IMR-90 (cell line): ENCODE data around the gene SELENOS. TPM values are rescaled to one million over a fixed set of nuclear protein-coding genes. Genes with fewer than 3 reads are reported as not detected.
A peak's percentile ranks its signal among the peaks of the same experiment; 100 is the strongest.

ENCODE experiments used
- ATAC-seq: fragments of 200-7000 bp; cut with Tn5 transposase; 2 replicates; pipeline ENCODE4 v1.9.1; 2020; ENCODE audit warnings: low read depth, mild to moderate bottlenecking, moderate library complexity
- BruUV-seq: library from RNA; stranded (reverse); fragments of 400-500 nt; replicated peaks from 2 replicates; lab custom pipeline; 2021; lab: Mats Ljungman, UMichigan
- CTCF ChIA-PET: fragments of 300-600 bp; formaldehyde crosslinking; extraction: SDS; loops from one replicate; lab custom pipeline; 2021; ENCODE audit warnings: antibody characterized with exemption; lab: Yijun Ruan, JAX
- POLR2A ChIA-PET: fragments of 300-600 bp; sonication (Branson Sonifier 250); formaldehyde crosslinking; loops from one replicate; lab custom pipeline; 2022; ENCODE audit warnings: antibody characterized with exemption; ENCODE audit not compliant: unreplicated experiment; lab: Charles Lee
- DNase-seq: peaks from one replicate; pipeline ENCODE4 v3.0.0; 2013
- H2AFZ ChIP-seq: replicated peaks from 2 replicates; pipeline ENCODE3; 2013; ENCODE audit warnings: low read length, mild to moderate bottlenecking; ENCODE audit not compliant: poor library complexity
- H2AK5ac ChIP-seq: 2 replicates; pipeline ENCODE4 v1.6.1; 2013; ENCODE audit warnings: low read depth, low read length, inconsistent platforms
- H2AK9ac ChIP-seq: replicated peaks from 2 replicates; pipeline ENCODE3; 2013; ENCODE audit warnings: mild to moderate bottlenecking, low read depth, low read length, moderate library complexity; ENCODE audit not compliant: poor library complexity
- H2BK120ac ChIP-seq: 2 replicates; pipeline ENCODE4 v1.6.1; 2013; ENCODE audit warnings: low read depth, low read length, inconsistent platforms
- H2BK15ac ChIP-seq: 3 replicates; pipeline ENCODE4 v1.6.1; 2013; ENCODE audit warnings: low read depth, low read length, inconsistent platforms
- H2BK20ac ChIP-seq: 2 replicates; pipeline ENCODE4 v1.6.1; 2013; ENCODE audit warnings: low read depth, mild to moderate bottlenecking, inconsistent platforms, low read length, moderate library complexity
- H2BK5ac ChIP-seq: 2 replicates; pipeline ENCODE4 v1.6.1; 2013; ENCODE audit warnings: mild to moderate bottlenecking, low read depth, low read length, inconsistent platforms; ENCODE audit not compliant: poor library complexity, severe bottlenecking
- H3K14ac ChIP-seq: replicated peaks from 2 replicates; pipeline ENCODE4 v1.6.1; 2013; ENCODE audit warnings: low read depth, low read length, inconsistent platforms
- H3K18ac ChIP-seq: 2 replicates; pipeline ENCODE4 v1.6.1; 2013; ENCODE audit warnings: low read depth, low read length, control low read depth
- H3K23ac ChIP-seq: 2 replicates; pipeline ENCODE4 v1.6.1; 2013; ENCODE audit warnings: low read depth, low read length, inconsistent platforms
- H3K27ac ChIP-seq: 2 replicates; pipeline ENCODE4 v1.5.1; 2013; ENCODE audit warnings: mild to moderate bottlenecking, control low read depth, low read length; ENCODE audit not compliant: insufficient read depth
- H3K27me3 ChIP-seq: 2 replicates; pipeline ENCODE4 v1.6.1; 2013; ENCODE audit warnings: low read length; ENCODE audit not compliant: control insufficient read depth, insufficient read depth
- H3K36me3 ChIP-seq: 2 replicates; pipeline ENCODE4 v1.6.1; 2013; ENCODE audit warnings: low read length, mixed read lengths; ENCODE audit not compliant: control insufficient read depth, insufficient read depth
- H3K4ac ChIP-seq: 2 replicates; pipeline ENCODE4 v1.6.1; 2013; ENCODE audit warnings: low read depth, low read length, inconsistent platforms
- H3K4me1 ChIP-seq: 2 replicates; pipeline ENCODE4 v1.6.1; 2013; ENCODE audit warnings: low read length, mixed read lengths; ENCODE audit not compliant: control insufficient read depth, insufficient read depth
- H3K4me2 ChIP-seq: 2 replicates; pipeline ENCODE4 v1.6.1; 2013; ENCODE audit warnings: low read depth, mild to moderate bottlenecking, control low read depth, low read length, moderate library complexity
- H3K4me3 ChIP-seq: 2 replicates; pipeline ENCODE4 v1.5.1; 2013; ENCODE audit warnings: low read depth, mild to moderate bottlenecking, control low read depth, low read length, moderate library complexity; ENCODE audit not compliant: insufficient read depth
- H3K56ac ChIP-seq: 2 replicates; pipeline ENCODE4 v1.6.1; 2013; ENCODE audit warnings: low read length, inconsistent platforms; ENCODE audit not compliant: insufficient read depth; ENCODE audit errors: extremely low read depth
- H3K79me1 ChIP-seq, 2 experiments: 2 replicates each; pipeline ENCODE4 v1.6.1; 2013; ENCODE audit warnings: low read length in 2 of 2, inconsistent platforms in 1 of 2, low read depth in 1 of 2
- H3K9ac ChIP-seq: 2 replicates; pipeline ENCODE4 v1.6.1; 2013; ENCODE audit warnings: low read depth, low read length, control low read depth
- H3K9me1 ChIP-seq: 2 replicates; pipeline ENCODE4 v1.6.1; 2013; ENCODE audit warnings: low read length, inconsistent platforms; ENCODE audit not compliant: insufficient read depth
- H3K9me3 ChIP-seq: 2 replicates; pipeline ENCODE4 v1.6.1; 2013; ENCODE audit warnings: low read length; ENCODE audit not compliant: control insufficient read depth, insufficient read depth
- H4K20me1 ChIP-seq: 2 replicates; pipeline ENCODE4 v1.6.1; 2013; ENCODE audit warnings: low read length, inconsistent platforms; ENCODE audit not compliant: insufficient read depth
- H4K5ac ChIP-seq: 2 replicates; pipeline ENCODE4 v1.6.1; 2013; ENCODE audit warnings: mild to moderate bottlenecking, low read depth, low read length, control low read depth
- H4K8ac ChIP-seq, 2 experiments: 2 replicates each; pipeline ENCODE4 v1.6.1; 2013; ENCODE audit warnings: low read depth in 2 of 2, low read length in 2 of 2, control low read depth in 1 of 2, inconsistent platforms in 1 of 2
- H4K91ac ChIP-seq: 2 replicates; pipeline ENCODE4 v1.6.1; 2013; ENCODE audit warnings: low read depth, low read length, inconsistent platforms; ENCODE audit not compliant: insufficient read depth
- BHLHE40 ChIP-seq: fragments of 150-350 bp; IDR thresholded peaks from 2 replicates; pipeline ENCODE4 v1.6.1; 2016; ENCODE audit warnings: mild to moderate bottlenecking, low read depth, low read length
- CTCF ChIP-seq: conservative IDR thresholded peaks from 2 replicates; pipeline ENCODE4 v1.5.1; 2012; ENCODE audit warnings: mild to moderate bottlenecking, low read depth, low read length, improper control_type of control experiment
- ELK1 ChIP-seq: fragments of 150-350 bp; IDR thresholded peaks from 2 replicates; pipeline ENCODE4 v1.6.1; 2016; ENCODE audit warnings: low read depth, mild to moderate bottlenecking, low read length, moderate library complexity, borderline replicate concordance
- MAZ ChIP-seq: IDR thresholded peaks from 2 replicates; pipeline ENCODE4 v1.6.1; 2012; ENCODE audit warnings: low read depth, mild to moderate bottlenecking, low read length, improper control_type of control experiment, moderate library complexity, borderline replicate concordance
- NFE2L2 ChIP-seq: fragments of 150-350 bp; IDR thresholded peaks from 2 replicates; pipeline ENCODE4 v1.6.1; 2016; ENCODE audit warnings: low read depth, mild to moderate bottlenecking, low read length
- POLR2A ChIP-seq: IDR thresholded peaks from 2 replicates; pipeline ENCODE4 v1.6.1; 2012; ENCODE audit warnings: mild to moderate bottlenecking, low read depth, low read length
- RFX5 ChIP-seq: IDR thresholded peaks from 2 replicates; pipeline ENCODE4 v1.8.0; 2012; ENCODE audit warnings: low read depth, mild to moderate bottlenecking, low read length, moderate library complexity
- SMC3 ChIP-seq: fragments of 150-350 bp; IDR thresholded peaks from 2 replicates; pipeline ENCODE4 v1.6.1; 2016; ENCODE audit warnings: low read depth, mild to moderate bottlenecking, antibody characterized with exemption, low read length, moderate library complexity
- WGBS, 2 experiments: methylation state at CpG; one replicate each; pipeline versions ENCODE4 v1.1.5 to v1.1.7; 2013; ENCODE audit warnings: missing lambda C conversion rate in 2 of 2; ENCODE audit not compliant: insufficient read length in 1 of 2; ENCODE audit errors: extremely low coverage in 2 of 2; 5-methylcytosine and 5-hydroxymethylcytosine counted together
- dilution Hi-C: fragments of 300-500 bp; cut with HindIII; formaldehyde crosslinking; loops from one replicate; pipeline ENCODE4 v1.14.3; 2018; ENCODE audit warnings: low sequenced_read_pairs; ENCODE audit not compliant: unreplicated experiment
- in situ Hi-C: fragments of 300-500 bp; cut with MboI; formaldehyde crosslinking; loops from 3 replicates; pipeline ENCODE4 v1.14.3; 2019; ENCODE audit warnings: low sequenced_read_pairs, inconsistent platforms, mixed read lengths
- intact Hi-C: fragments of 100-400 bp; cut with micrococcal nuclease; formaldehyde crosslinking; loops from 2 replicates; pipeline ENCODE4 v1.10.0; 2022
- polyA plus RNA-seq, 3 experiments: library from polyadenylated mRNA; depleted of rRNA; stranded (reverse); fragments of >200 nt; gene quantifications; 2 replicates each; pipeline ENCODE4 v1.2.3, GENCODE V29; 2012; ENCODE audit warnings: low replicate concordance in 1 of 3
- total RNA-seq: library from RNA; depleted of rRNA; stranded (reverse); fragments of >200 nt; gene quantifications from 2 replicates; pipeline ENCODE4 v1.2.3, GENCODE V29; 2012

Gene SELENOS
- total and polyA plus RNA-seq, 2 of the 4 experiments (the other 2 are of a cell fraction): 39.8 to 77.1 TPM

- ChIA-PET POLR2A (no interaction called here), CTCF (no interaction called here)
- H3K27me3 ChIP-seq: no peaks in the 10 kb centered on the region
- H3K9me3 ChIP-seq: no peaks in the 10 kb centered on the region
- H2AK9ac ChIP-seq: no peak overlapping the region
- H3K4me2 ChIP-seq: no peak overlapping the region
- in situ Hi-C loops: loop anchor here (25.0 kb wide), 2 partner anchors 360 to 560 kb away; partner anchors contain the start of gene LRRK1
- peaks cover 2% of the 10 kb centered on the region for H3K4me1 ChIP-seq
- WGBS, 2 experiments: 80% methylated on average over 1 of the region's 9 CpGs; no CpG with 5 or more reads in 1 of the 2 experiments
- no peak overlapping the region for H2AK5ac ChIP-seq
- no peak overlapping the region for H2BK120ac ChIP-seq
- H3K14ac ChIP-seq: no peak overlapping the region
- no peak overlapping the region for H3K18ac ChIP-seq
- no TSS peak for BruUV-seq
- no peak overlapping the region for H3K4me3 ChIP-seq
- H3K9ac ChIP-seq: no peak overlapping the region
- intact Hi-C loops: no loop called here
- dilution Hi-C loops: no loop called here
- H3K9me1 ChIP-seq: peaks cover 9% of the 10 kb centered on the region
- no peak overlapping the region for H2BK15ac ChIP-seq
- no peak for TF ChIP-seq SMC3
- no peak for TF ChIP-seq RFX5
- no peak for TF ChIP-seq POLR2A
- TF ChIP-seq CTCF: no peak
- no peak for TF ChIP-seq MAZ
- TF ChIP-seq ELK1: no peak
- TF ChIP-seq NFE2L2: no peak
- TF ChIP-seq BHLHE40: no peak
- no peak overlapping the region for H4K8ac ChIP-seq
- no peak overlapping the region for H2BK5ac ChIP-seq
- H3K4ac ChIP-seq: no peak overlapping the region
- 0 out of 2 replicates have a peak overlapping the region, but pooled peaks have one; percentile 10 for H3K23ac ChIP-seq
- peaks cover 55% of the 10 kb centered on the region for H3K36me3 ChIP-seq
- H4K5ac ChIP-seq: no peak overlapping the region
- H4K20me1 ChIP-seq: peaks cover 21% of the 10 kb centered on the region; the same call in 1 of the 2 replicates
- H4K91ac ChIP-seq: no peak overlapping the region
- ATAC-seq (no peak), DNase-seq (no peak)
- no peak overlapping the region for H3K56ac ChIP-seq
- peaks cover 35 to 57% of the 10 kb centered on the region in 2 experiments for H3K79me1 ChIP-seq
- no peak overlapping the region for H3K27ac ChIP-seq
- no peak overlapping the region for H2BK20ac ChIP-seq
- H2AFZ ChIP-seq: no peak overlapping the region
These were observed 4.7 kb downstream of the SELENOS start for GRCh38 chr15:101272584-101272983.
